Measurements from ENCODE around the gene ZNF766.

- TF ChIP-seq GATA2 (IDR thresholded peaks at IDR 0.05; ENCODE audit: low read depth, low read length) (no peak), GATA3 (IDR thresholded peaks at IDR 0.05; ENCODE audit: low read depth, low read length) (no peak)
Measured at GRCh38 chr19:52335768-52336116, 66.4 kb downstream of the ZNF766 start.
